Activated CD8-positive, alpha-beta memory T cell treated with anti-CD3 and anti-CD28 coated beads, Interleukin-2, amount 10 ng/mL, durations not matched to agents 7 days and 5 days (primary cell): ENCODE results near the gene MOCS1. TPM values are rescaled to one million over a fixed set of nuclear protein-coding genes. Genes with fewer than 3 reads are reported as not detected.

ENCODE experiments used
- ATAC-seq: fragments of 150-1000 bp; cut with Tn5 transposase; one replicate; pipeline ENCODE4 v1.10.0; 2021; ENCODE audit warnings: moderate library complexity
- CTCF ChIA-PET: fragments of 350-600 bp; sonication (Branson Sonifier 250); formaldehyde crosslinking; loops from one replicate; lab custom pipeline; 2021; ENCODE audit warnings: antibody characterized with exemption; lab: Charles Lee
- DNase-seq: peaks from one replicate; pipeline ENCODE4 v3.0.0-alpha.2; 2020
- H3K27ac Mint-ChIP-seq: one replicate; pipeline ENCODE4 v1.8.0; 2021; ENCODE audit warnings: mild to moderate bottlenecking, mixed read lengths
- H3K27me3 Mint-ChIP-seq: one replicate; pipeline ENCODE4 v1.8.0; 2021; ENCODE audit warnings: mixed read lengths
- H3K36me3 Mint-ChIP-seq: one replicate; pipeline ENCODE4 v1.8.0; 2021; ENCODE audit warnings: mild to moderate bottlenecking, mixed read lengths
- H3K4me1 Mint-ChIP-seq: one replicate; pipeline ENCODE4 v1.8.0; 2021; ENCODE audit warnings: mixed read lengths
- H3K4me3 Mint-ChIP-seq: one replicate; pipeline ENCODE4 v1.8.0; 2021; ENCODE audit warnings: mild to moderate bottlenecking, moderate library complexity, mixed read lengths
- H3K9me3 Mint-ChIP-seq: one replicate; pipeline ENCODE4 v1.8.0; 2022; ENCODE audit warnings: low read depth, mixed read lengths
- total RNA-seq, 2 experiments: library from RNA; stranded (reverse); gene quantifications; one replicate each; pipeline ENCODE4 v1.2.3, GENCODE V29; 2021

The MOCS1 gene
- total RNA-seq, 2 experiments from 2014 or later = 0.30 TPM; not detected in 1

GRCh38 chr6:39962831-39963230, 28.6 kb upstream of the MOCS1 start:
- Mint-ChIP-seq H3K27me3 (peaks cover 9% of the 10 kb centered on the region), H3K9me3 (peaks cover 2% of the 10 kb centered on the region), H3K4me3 (no peak overlapping the region), H3K27ac (no peak overlapping the region), H3K36me3 (no peaks in the 10 kb centered on the region), H3K4me1 (no peaks in the 10 kb centered on the region)
- ATAC-seq (no peak), DNase-seq (no peak)
- CTCF ChIA-PET = no interaction called here

- CTCF ChIA-PET = no interaction called here
- H3K9me3 Mint-ChIP-seq = no peaks in the 10 kb centered on the region
- no peak for DNase-seq
- H3K4me1 Mint-ChIP-seq = no peaks in the 10 kb centered on the region
- H3K27ac Mint-ChIP-seq = no peak overlapping the region
- ATAC-seq = no peak
- H3K4me3 Mint-ChIP-seq = no peak overlapping the region
- no peaks in the 10 kb centered on the region for H3K36me3 Mint-ChIP-seq
- peaks cover 9% of the 10 kb centered on the region for H3K27me3 Mint-ChIP-seq
Measured at GRCh38 chr6:39961178-39961577, 26.9 kb upstream of the MOCS1 start.

GRCh38 chr6:39958947-39959346, 24.7 kb upstream of the MOCS1 start:
- H3K4me1 Mint-ChIP-seq = no peaks in the 10 kb centered on the region
- H3K27me3 Mint-ChIP-seq = peaks cover 6% of the 10 kb centered on the region
- no peak overlapping the region for H3K27ac Mint-ChIP-seq
- no peaks in the 10 kb centered on the region for H3K36me3 Mint-ChIP-seq
- H3K9me3 Mint-ChIP-seq = no peaks in the 10 kb centered on the region
- ATAC-seq = no peak
- CTCF ChIA-PET = no interaction called here
- no peak for DNase-seq
- no peak overlapping the region for H3K4me3 Mint-ChIP-seq

- ATAC-seq (no peak), DNase-seq (no peak)
- Mint-ChIP-seq H3K4me3 (no peak overlapping the region), H3K9me3 (no peaks in the 10 kb centered on the region), H3K27ac (no peak overlapping the region), H3K4me1 (no peaks in the 10 kb centered on the region), H3K27me3 (no peaks in the 10 kb centered on the region), H3K36me3 (no peaks in the 10 kb centered on the region)
- CTCF ChIA-PET = no interaction called here
Measured at GRCh38 chr6:39956936-39957335, 22.7 kb upstream of the MOCS1 start.

GRCh38 chr6:39953076-39953618, 18.9 kb upstream of the MOCS1 start:
- CTCF ChIA-PET = no interaction called here

GRCh38 chr6:39952167-39952566, 17.9 kb upstream of the MOCS1 start:
- H3K9me3 Mint-ChIP-seq = no peaks in the 10 kb centered on the region
- no peak for DNase-seq

More at GRCh38 chr6:39953076-39953618, 18.9 kb upstream of the MOCS1 start:
- ATAC-seq = no peak
- Mint-ChIP-seq H3K27ac (no peak overlapping the region), H3K4me3 (no peak overlapping the region), H3K27me3 (no peaks in the 10 kb centered on the region), H3K36me3 (no peaks in the 10 kb centered on the region), H3K4me1 (no peaks in the 10 kb centered on the region), H3K9me3 (no peaks in the 10 kb centered on the region)
- DNase-seq = no peak

GRCh38 chr6:39951716-39952115, 17.5 kb upstream of the MOCS1 start:
- no peak for ATAC-seq
- no peak overlapping the region for H3K4me3 Mint-ChIP-seq
- H3K4me1 Mint-ChIP-seq = no peaks in the 10 kb centered on the region
- no peaks in the 10 kb centered on the region for H3K36me3 Mint-ChIP-seq
- H3K27me3 Mint-ChIP-seq = no peaks in the 10 kb centered on the region
- no peak for DNase-seq
- CTCF ChIA-PET = no interaction called here
- H3K9me3 Mint-ChIP-seq = no peaks in the 10 kb centered on the region
- H3K27ac Mint-ChIP-seq = no peak overlapping the region

More at GRCh38 chr6:39952167-39952566, 17.9 kb upstream of the MOCS1 start:
- no peaks in the 10 kb centered on the region for H3K4me1 Mint-ChIP-seq
- no peaks in the 10 kb centered on the region for H3K36me3 Mint-ChIP-seq
- H3K27ac Mint-ChIP-seq = no peak overlapping the region
- no peak overlapping the region for H3K4me3 Mint-ChIP-seq
- no peaks in the 10 kb centered on the region for H3K27me3 Mint-ChIP-seq
- no peak for ATAC-seq
- CTCF ChIA-PET = no interaction called here

- Mint-ChIP-seq H3K27ac (no peak overlapping the region), H3K36me3 (no peaks in the 10 kb centered on the region), H3K27me3 (no peaks in the 10 kb centered on the region), H3K4me3 (no peak overlapping the region), H3K4me1 (no peaks in the 10 kb centered on the region), H3K9me3 (no peaks in the 10 kb centered on the region)
- ATAC-seq = no peak
- CTCF ChIA-PET = no interaction called here
- no peak for DNase-seq
Measured at GRCh38 chr6:39951191-39951590, 16.9 kb upstream of the MOCS1 start.

- Mint-ChIP-seq H3K27me3 (no peaks in the 10 kb centered on the region), H3K4me1 (no peaks in the 10 kb centered on the region), H3K9me3 (no peaks in the 10 kb centered on the region), H3K4me3 (no peak overlapping the region), H3K27ac (no peak overlapping the region), H3K36me3 (no peaks in the 10 kb centered on the region)
- CTCF ChIA-PET = no interaction called here
- DNase-seq (no peak), ATAC-seq (no peak)
Measured at GRCh38 chr6:39950125-39950720, 16.0 kb upstream of the MOCS1 start.

- ATAC-seq (no peak), DNase-seq (no peak)
- no peaks in the 10 kb centered on the region for H3K27me3 Mint-ChIP-seq
- H3K9me3 Mint-ChIP-seq = no peaks in the 10 kb centered on the region
- H3K36me3 Mint-ChIP-seq = no peaks in the 10 kb centered on the region
- CTCF ChIA-PET = no interaction called here
- H3K27ac Mint-ChIP-seq = no peak overlapping the region
- H3K4me1 Mint-ChIP-seq = no peaks in the 10 kb centered on the region
- no peak overlapping the region for H3K4me3 Mint-ChIP-seq
Measured at GRCh38 chr6:39948199-39948791, 14.0 kb upstream of the MOCS1 start.

GRCh38 chr6:39947611-39948068, 13.4 kb upstream of the MOCS1 start:
- Mint-ChIP-seq H3K27ac (no peak overlapping the region), H3K27me3 (no peaks in the 10 kb centered on the region), H3K9me3 (no peaks in the 10 kb centered on the region), H3K36me3 (no peaks in the 10 kb centered on the region), H3K4me3 (no peak overlapping the region), H3K4me1 (no peaks in the 10 kb centered on the region)
- ATAC-seq = no peak
- CTCF ChIA-PET = no interaction called here
- DNase-seq = no peak

GRCh38 chr6:39945626-39946025, 11.4 kb upstream of the MOCS1 start:
- no peak for DNase-seq
- Mint-ChIP-seq H3K4me1 (no peaks in the 10 kb centered on the region), H3K27me3 (no peaks in the 10 kb centered on the region), H3K36me3 (no peaks in the 10 kb centered on the region), H3K4me3 (no peak overlapping the region), H3K9me3 (no peaks in the 10 kb centered on the region), H3K27ac (no peak overlapping the region)
- ATAC-seq = no peak
- CTCF ChIA-PET = no interaction called here

- H3K27ac Mint-ChIP-seq = no peak overlapping the region
- H3K9me3 Mint-ChIP-seq = no peaks in the 10 kb centered on the region
- no peak overlapping the region for H3K4me3 Mint-ChIP-seq
- CTCF ChIA-PET = no interaction called here
- ATAC-seq (no peak), DNase-seq (no peak)
- no peaks in the 10 kb centered on the region for H3K36me3 Mint-ChIP-seq
- H3K4me1 Mint-ChIP-seq = no peaks in the 10 kb centered on the region
- H3K27me3 Mint-ChIP-seq = no peaks in the 10 kb centered on the region
Measured at GRCh38 chr6:39942903-39943580, 8.8 kb upstream of the MOCS1 start.

GRCh38 chr6:39941820-39942219, 7.6 kb upstream of the MOCS1 start:
- Mint-ChIP-seq H3K36me3 (no peaks in the 10 kb centered on the region), H3K9me3 (no peaks in the 10 kb centered on the region), H3K4me1 (no peaks in the 10 kb centered on the region), H3K4me3 (no peak overlapping the region), H3K27ac (no peak overlapping the region), H3K27me3 (no peaks in the 10 kb centered on the region)
- CTCF ChIA-PET = no interaction called here
- DNase-seq (no peak), ATAC-seq (no peak)
